DMS153 (cell line): ENCODE measurements around the gene NDUFAF3.

Experiments used
- DNase-seq: peaks from one replicate; lab custom pipeline; 2025; lab: John Stamatoyannopoulos, UW

The NDUFAF3 gene

DNA sequence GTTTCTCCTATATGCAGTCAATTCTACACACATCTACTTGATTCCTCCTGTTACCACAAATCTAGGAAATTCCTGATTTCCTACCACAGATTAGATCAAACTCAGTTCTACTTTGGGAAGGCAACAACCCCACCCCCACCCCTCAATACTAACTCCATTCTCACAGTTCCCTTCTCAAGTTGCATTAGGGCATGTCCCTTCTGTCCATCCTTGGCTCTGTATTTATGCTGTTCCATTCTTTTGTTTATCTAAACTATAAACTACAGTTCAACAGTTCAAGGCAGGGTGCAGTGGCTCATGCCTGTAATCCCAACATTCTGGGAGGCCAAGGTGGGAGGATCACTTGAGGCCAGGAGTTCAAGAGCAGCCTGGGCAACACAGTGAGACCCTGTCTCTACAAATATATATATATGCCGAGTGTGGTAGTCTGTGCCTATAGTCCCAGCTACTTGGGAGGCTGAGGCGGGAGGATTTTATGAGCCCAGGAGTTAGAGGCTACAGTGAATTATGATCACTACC is 32.5 kb downstream of the NDUFAF3 start:
- DNase-seq: no peak

DNA sequence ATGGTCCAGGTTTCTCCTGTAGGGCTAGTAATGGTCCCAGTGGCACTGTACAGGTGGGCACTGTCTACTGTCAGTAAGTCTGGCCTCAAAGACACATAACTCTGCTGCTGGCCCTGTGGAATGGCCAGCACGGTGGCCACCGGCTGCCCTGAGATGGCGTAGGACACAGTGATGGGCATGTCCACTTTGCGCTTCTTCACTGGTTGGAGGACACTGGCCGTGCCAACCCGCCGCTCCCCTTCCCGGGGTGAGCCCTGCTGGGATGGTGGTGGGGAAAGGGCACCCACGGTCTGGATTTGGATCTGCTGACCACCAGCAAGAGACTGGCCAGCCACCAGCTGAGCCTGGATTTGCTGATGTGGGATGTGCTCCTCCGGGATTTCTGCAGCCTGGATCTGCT is 35.3 kb downstream of the NDUFAF3 start:
- no peak for DNase-seq

DNA sequence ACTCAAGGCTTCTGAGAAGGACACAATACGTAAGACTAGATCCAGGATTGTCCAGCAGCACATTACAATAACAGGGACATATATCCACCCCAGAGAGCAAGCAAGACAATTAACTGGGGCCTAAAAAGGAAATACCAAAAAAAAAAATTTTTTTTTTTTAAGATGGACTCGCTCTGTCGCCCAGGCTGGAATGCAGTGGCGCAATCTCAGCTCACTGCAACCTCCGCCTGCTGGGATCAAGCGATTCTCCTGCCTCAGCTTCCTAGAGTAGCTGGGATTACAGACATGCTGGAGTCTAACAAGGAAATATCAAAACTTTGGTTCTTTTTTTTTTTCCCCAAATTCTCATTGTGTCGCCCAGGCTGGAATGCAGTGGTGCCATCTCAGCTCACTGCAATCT is 36.1 kb downstream of the NDUFAF3 start:
- no peak for DNase-seq
